Astrocyte of the spinal cord (primary cell): ENCODE results near the gene KIRREL1.

ENCODE experiments used
- DNase-seq: peaks from one replicate; pipeline ENCODE4 v3.0.0; 2011; ENCODE audit warnings: low read depth, low spot score
- H3K4me3 ChIP-seq: 2 replicates; pipeline ENCODE4 v1.5.1; 2011; ENCODE audit warnings: low read depth, mild to moderate bottlenecking, low read length, moderate library complexity
- CTCF ChIP-seq: IDR thresholded peaks from 2 replicates; pipeline ENCODE4 v1.5.1; 2012; ENCODE audit warnings: low read depth, mild to moderate bottlenecking, low read length, inconsistent platforms
- in situ Hi-C: cut with HindIII; loops from 2 replicates; pipeline ENCODE4 v1.10.0; 2017; ENCODE audit warnings: low sequenced_read_pairs

KIRREL1 gene

GRCh38 chr1:157955221-157955620 lies 38.2 kb upstream of the KIRREL1 start:
- in situ Hi-C loops, result no loop called here
- TF ChIP-seq CTCF, result no peak
- H3K4me3 ChIP-seq, result no peak overlapping the region
- DNase-seq, result no peak

GRCh38 chr1:157955857-157956256 lies 37.6 kb upstream of the KIRREL1 start:
- in situ Hi-C loops, result no loop called here
- H3K4me3 ChIP-seq, result no peak overlapping the region
- no peak for DNase-seq
- TF ChIP-seq CTCF, result no peak

GRCh38 chr1:157956732-157957131 lies 36.7 kb upstream of the KIRREL1 start:
- in situ Hi-C loops, result no loop called here
- no peak for TF ChIP-seq CTCF
- no peak overlapping the region for H3K4me3 ChIP-seq
- DNase-seq, result no peak

- in situ Hi-C loops, result no loop called here
- no peak overlapping the region for H3K4me3 ChIP-seq
- no peak for TF ChIP-seq CTCF
- DNase-seq, result no peak
These were observed 35.2 kb upstream of the KIRREL1 start for GRCh38 chr1:157958263-157958662.

GRCh38 chr1:157959750-157960149 lies 33.7 kb upstream of the KIRREL1 start:
- DNase-seq, result no peak
- no peak overlapping the region for H3K4me3 ChIP-seq
- no peak for TF ChIP-seq CTCF
- in situ Hi-C loops, result no loop called here

- DNase-seq, result no peak
- H3K4me3 ChIP-seq, result no peak overlapping the region
- TF ChIP-seq CTCF, result no peak
- in situ Hi-C loops, result no loop called here
These were observed 32.7 kb upstream of the KIRREL1 start for GRCh38 chr1:157960773-157961172.
